Upper lobe of left lung (tissue), 6 donors: Measurements from ENCODE around the gene CRY1. TPM values are rescaled to one million over a fixed set of nuclear protein-coding genes. Genes with fewer than 3 reads are reported as not detected.

ENCODE experiments used
- ATAC-seq, 2 donors: fragments of 200-7000 bp; cut with Tn5 transposase; one replicate each; pipeline ENCODE4 v1.9.1; 2022; ENCODE audit warnings: mild to moderate bottlenecking in 2 of 2, moderate library complexity in 2 of 2; ENCODE audit not compliant: low FRiP score in 2 of 2
- DNase-seq, 2 donors: peaks; one replicate each; pipeline ENCODE4 v3.0.0-alpha.2; 2019 to 2020
- H3K27ac ChIP-seq, 4 donors: fragments of 200-600 bp; sonication (generic); one replicate each; pipeline ENCODE4 v1.5.1; 2016 to 2019
- H3K27me3 ChIP-seq, 4 donors: fragments of 200-600 bp; sonication (generic); one replicate each; pipeline ENCODE4 v1.5.1; 2017 to 2019
- H3K36me3 ChIP-seq, 4 donors: fragments of 200-600 bp; sonication (generic); one replicate each; pipeline ENCODE4 v1.5.1; 2016 to 2019
- H3K4me1 ChIP-seq, 4 donors: fragments of 200-600 bp; sonication (generic); one replicate each; pipeline ENCODE4 v1.5.1; 2018 to 2019
- H3K4me3 ChIP-seq, 4 donors: fragments of 200-600 bp; sonication (generic); one replicate each; pipeline ENCODE4 v1.5.1; 2017 to 2019; ENCODE audit warnings: mild to moderate bottlenecking in 2 of 4, moderate library complexity in 1 of 4
- H3K9me3 ChIP-seq, 4 donors: fragments of 200-600 bp; sonication (generic); one replicate each; pipeline ENCODE4 v1.5.1; 2018 to 2019
- EP300 ChIP-seq, 4 donors: sonication (generic); formaldehyde crosslinking; IDR thresholded peaks; one replicate each; pipeline ENCODE4 v1.5.1; 2017; ENCODE audit warnings: antibody characterized with exemption in 4 of 4, control low read depth in 2 of 4
- POLR2A ChIP-seq, 4 donors: fragments of 450-650 bp; IDR thresholded peaks; one replicate each; pipeline ENCODE4 v1.5.1; 2016 to 2017; ENCODE audit warnings: antibody characterized with exemption in 4 of 4, mild to moderate bottlenecking in 2 of 4
- POLR2AphosphoS5 ChIP-seq, 2 donors: sonication (generic); formaldehyde crosslinking; IDR thresholded peaks; one replicate each; pipeline ENCODE4 v1.5.1; 2017; ENCODE audit warnings: antibody characterized with exemption in 2 of 2
- WGBS, 2 donors: methylation state at CpG; one replicate each; pipeline ENCODE4 v1.1.5; 2017 to 2018; 5-methylcytosine and 5-hydroxymethylcytosine counted together
- total RNA-seq, 6 donors: library from RNA; depleted of rRNA in 4 of 6; stranded (reverse); fragments of >200 nt in 4 of 6; gene quantifications; one replicate each; pipeline versions ENCODE4 v1.1.0 to v1.2.1, GENCODE V29; 2016 to 2021
- TF ChIP-seq, protein P1 (sequence below), 6 experiments: fragments of 450-650 bp in 4 of 6; fragments of 200-600 bp in 2 of 6; sonication (generic) in 2 of 6; IDR thresholded peaks; one replicate each; pipeline ENCODE4 v1.5.1; 2016 to 2019; ENCODE audit warnings: antibody characterized with exemption in 6 of 6
- donor health status: DM: no; HTN: no; CAD: no; lungs with moderate emphysema.
- donor health status: DM: no; HTN: yes; CAD: no; lungs with severe emphysema.

The CRY1 gene
- total RNA-seq, 6 donors from 2014 or later = 16.6 to 56.6 (median 42.0) TPM

DNA sequence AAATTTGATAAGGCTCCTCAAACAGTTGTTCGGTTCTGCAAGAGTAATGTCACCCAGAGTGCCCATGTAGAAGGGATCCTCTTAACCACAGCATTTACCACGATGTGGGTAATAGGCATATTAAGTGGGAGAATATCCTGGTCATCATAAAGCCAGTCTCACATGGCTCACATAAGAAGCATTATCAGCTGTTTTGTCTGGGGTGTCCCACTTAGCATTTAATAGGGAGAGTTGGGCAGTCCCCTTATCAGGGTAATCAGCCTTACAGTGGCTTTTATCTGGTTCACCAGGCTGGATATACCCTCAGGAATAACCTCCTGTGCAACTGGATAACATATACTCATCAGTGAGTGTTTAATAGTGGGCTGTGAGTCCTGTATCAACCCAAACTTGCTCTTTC, 150.6 kb downstream of the CRY1 start:
- Histone ChIP-seq H3K4me1 (no peaks in the 10 kb centered on the region), H3K27me3 (no peaks in the 10 kb centered on the region), H3K27ac (no peak overlapping the region), H3K4me3 (no peak overlapping the region), H3K36me3 (no peaks in the 10 kb centered on the region), H3K9me3 (no peaks in the 10 kb centered on the region)
- DNase-seq = no peak
- WGBS, 2 donors = 89 to 94% methylated on average over 2 of the region's 2 CpGs
- TF ChIP-seq POLR2A (IDR thresholded peaks at IDR 0.05) = no peak
- no peak for TF ChIP-seq POLR2AphosphoS5 (IDR thresholded peaks at IDR 0.05)
- no peak for TF ChIP-seq EP300 (IDR thresholded peaks at IDR 0.05)
- TF ChIP-seq, protein P1, sequence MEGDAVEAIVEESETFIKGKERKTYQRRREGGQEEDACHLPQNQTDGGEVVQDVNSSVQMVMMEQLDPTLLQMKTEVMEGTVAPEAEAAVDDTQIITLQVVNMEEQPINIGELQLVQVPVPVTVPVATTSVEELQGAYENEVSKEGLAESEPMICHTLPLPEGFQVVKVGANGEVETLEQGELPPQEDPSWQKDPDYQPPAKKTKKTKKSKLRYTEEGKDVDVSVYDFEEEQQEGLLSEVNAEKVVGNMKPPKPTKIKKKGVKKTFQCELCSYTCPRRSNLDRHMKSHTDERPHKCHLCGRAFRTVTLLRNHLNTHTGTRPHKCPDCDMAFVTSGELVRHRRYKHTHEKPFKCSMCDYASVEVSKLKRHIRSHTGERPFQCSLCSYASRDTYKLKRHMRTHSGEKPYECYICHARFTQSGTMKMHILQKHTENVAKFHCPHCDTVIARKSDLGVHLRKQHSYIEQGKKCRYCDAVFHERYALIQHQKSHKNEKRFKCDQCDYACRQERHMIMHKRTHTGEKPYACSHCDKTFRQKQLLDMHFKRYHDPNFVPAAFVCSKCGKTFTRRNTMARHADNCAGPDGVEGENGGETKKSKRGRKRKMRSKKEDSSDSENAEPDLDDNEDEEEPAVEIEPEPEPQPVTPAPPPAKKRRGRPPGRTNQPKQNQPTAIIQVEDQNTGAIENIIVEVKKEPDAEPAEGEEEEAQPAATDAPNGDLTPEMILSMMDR (IDR thresholded peaks at IDR 0.05) = no peak
- ATAC-seq = no peak

DNA sequence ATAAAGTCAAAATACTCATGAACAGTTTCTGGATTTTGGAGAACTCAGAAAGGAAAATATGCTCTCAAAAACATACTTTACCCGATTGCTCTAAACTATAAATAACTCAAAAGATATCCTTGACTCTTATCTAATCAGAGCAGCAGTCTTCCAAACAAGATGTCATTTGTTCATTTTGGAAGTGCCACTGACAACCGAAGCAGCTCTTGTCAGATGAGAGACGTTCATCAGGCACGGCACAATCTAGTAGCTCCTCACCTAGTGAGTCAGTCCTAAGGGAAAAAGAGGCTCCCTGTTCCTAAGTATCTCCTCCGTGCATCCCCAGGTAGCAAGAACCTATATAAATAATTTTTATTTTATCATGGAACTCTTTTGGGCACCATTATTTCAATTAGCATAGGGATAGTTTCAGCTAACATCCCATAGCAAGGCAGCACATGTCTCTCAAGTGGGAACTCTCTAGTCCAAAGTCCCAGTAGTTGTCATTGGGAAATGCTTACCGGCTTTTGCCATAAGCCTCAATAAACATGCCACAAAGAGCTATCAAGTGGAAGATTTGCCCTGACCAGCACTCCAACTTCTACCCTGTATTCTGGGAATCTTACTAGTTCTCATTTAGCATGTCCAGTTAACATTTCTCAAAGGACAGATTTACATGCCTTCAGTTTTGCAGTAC, 151.7 kb downstream of the CRY1 start:
- H3K27me3 ChIP-seq = no peaks in the 10 kb centered on the region
- TF ChIP-seq, protein P1 (IDR thresholded peaks at IDR 0.05) = no peak
- TF ChIP-seq POLR2A (IDR thresholded peaks at IDR 0.05) (no peak), POLR2AphosphoS5 (IDR thresholded peaks at IDR 0.05) (no peak), EP300 (IDR thresholded peaks at IDR 0.05) (no peak)
- ATAC-seq = no peak
- 45 to 54% methylated on average over 6 of the region's 6 CpGs for WGBS, 2 donors
- H3K9me3 ChIP-seq = no peaks in the 10 kb centered on the region
- DNase-seq = no peak
- no peak overlapping the region for H3K4me3 ChIP-seq
- no peaks in the 10 kb centered on the region for H3K4me1 ChIP-seq
- H3K27ac ChIP-seq = no peak overlapping the region
- no peaks in the 10 kb centered on the region for H3K36me3 ChIP-seq

Other genes with a start within 250 kb of the CRY1 start
- 10 to 100 TPM; 22.3 to 47.8 (median 25.7) TPM for gene TMEM263, start 137.6 kb downstream of the CRY1 start, total RNA-seq
- 10 to 100 TPM in 5 of 6 donors, 1 to 10 TPM in 1; 6.4 to 34.8 (median 13.6) TPM for gene MTERF2, start 106.4 kb downstream of the CRY1 start, total RNA-seq